K562 (cell line): ENCODE measurements around the gene HLA-B. TPM values are rescaled to one million over a fixed set of nuclear protein-coding genes. Genes with fewer than 3 reads are reported as not detected.
A peak's percentile ranks its signal among the peaks of the same experiment; 100 is the strongest.

ENCODE experiments used
- ESRRB ChIP-seq: fragments of 250-450 bp; sonication (Bioruptor Pico); IDR thresholded peaks from 2 replicates; pipeline ENCODE4 v1.5.0; 2020; ENCODE audit warnings: mild to moderate bottlenecking, moderate library complexity, borderline replicate concordance
- HNRNPUL1 ChIP-seq: fragments of 200-400 bp; formaldehyde crosslinking; IDR thresholded peaks from 2 replicates; pipeline ENCODE4 v1.6.1; 2017; ENCODE audit warnings: low read length
- JUND ChIP-seq, 2 experiments: IDR thresholded peaks; 2 replicates in 1 of 2; 3 replicates in 1 of 2; pipeline ENCODE4 v1.6.1; 2011; ENCODE audit warnings: borderline replicate concordance in 2 of 2, low read depth in 2 of 2, low read length in 2 of 2, improper control_type of control experiment in 1 of 2, missing biosample characterization in 1 of 2, missing genetic modification characterization in 1 of 2, missing genetic modification reagents in 1 of 2
- SLC30A9 ChIP-seq: fragments of 250-450 bp; sonication (Bioruptor Pico); IDR thresholded peaks from 2 replicates; pipeline ENCODE4 v1.8.0; 2022; ENCODE audit warnings: mild to moderate bottlenecking, moderate library complexity
- THRAP3 ChIP-seq: fragments of 450-650 bp; IDR thresholded peaks from 2 replicates; pipeline ENCODE4 v1.6.1; 2016; ENCODE audit warnings: mild to moderate bottlenecking, inconsistent platforms, borderline replicate concordance
- U2AF2 ChIP-seq: fragments of 200-400 bp; formaldehyde crosslinking; optimal IDR thresholded peaks from 2 replicates; pipeline ENCODE3; 2017; ENCODE audit warnings: low read depth, mild to moderate bottlenecking, low read length
- ZNF785 ChIP-seq: fragments of 250-450 bp; sonication (Bioruptor Pico); IDR thresholded peaks from 2 replicates; pipeline ENCODE4 v1.4.0; 2020; ENCODE audit warnings: mild to moderate bottlenecking
- ZSCAN32 ChIP-seq: fragments of 450-650 bp; formaldehyde crosslinking; IDR thresholded peaks from 2 replicates; pipeline ENCODE4 v1.4.0; 2020; ENCODE audit warnings: mild to moderate bottlenecking, moderate library complexity
- polyA plus RNA-seq, 8 experiments: library from polyadenylated mRNA; depleted of rRNA in 4 of 8; stranded (reverse) in 5 of 8; unstranded in 3 of 8; fragments of >200 nt; fragmentation: Nextera tagmentation in 2 of 8; fragmentation: Illumina TruSeq in 1 of 8; extraction: Ambion mirVana in 2 of 8; extraction: Trizol in 1 of 8; gene quantifications; 2 replicates each; pipeline versions ENCODE4 v1.2.1 to v1.2.3, GENCODE V29; 2011 to 2014; ENCODE audit warnings: inconsistent platforms in 1 of 8, missing spikeins in 1 of 8
- total RNA-seq, 7 experiments: library from RNA; depleted of rRNA in 6 of 7; stranded (reverse); fragments of >200 nt in 6 of 7; fragmentation: Illumina TruSeq in 2 of 7; extraction: Trizol in 2 of 7; gene quantifications; 2 replicates each; pipeline versions ENCODE4 v1.2.1 to v1.2.3, GENCODE V29; 2011 to 2021; ENCODE audit warnings: low replicate concordance in 1 of 7
- TF ChIP-seq, protein P1 (sequence below): sonication (generic); formaldehyde crosslinking; IDR thresholded peaks from 2 replicates; pipeline ENCODE4 v1.4.0; 2020; ENCODE audit warnings: mild to moderate bottlenecking, missing genetic modification reagents
- TF ChIP-seq, protein P2 (sequence below): sonication (generic); formaldehyde crosslinking; IDR thresholded peaks from 2 replicates; pipeline ENCODE4 v1.9.0; 2022; ENCODE audit warnings: mild to moderate bottlenecking, missing genetic modification reagents
- TF ChIP-seq, protein P3 (sequence below): fragments of 450-650 bp; IDR thresholded peaks from 2 replicates; pipeline ENCODE4 v1.6.1; 2016; ENCODE audit warnings: mild to moderate bottlenecking, moderate library complexity

Gene HLA-B
- total and polyA plus RNA-seq, 9 of the 15 experiments (the other 6 are each of a cell fraction or from before 2014, with no cell fraction given): 0.07 to 9.7 (median 0.65) TPM; not detected in 2

DNA sequence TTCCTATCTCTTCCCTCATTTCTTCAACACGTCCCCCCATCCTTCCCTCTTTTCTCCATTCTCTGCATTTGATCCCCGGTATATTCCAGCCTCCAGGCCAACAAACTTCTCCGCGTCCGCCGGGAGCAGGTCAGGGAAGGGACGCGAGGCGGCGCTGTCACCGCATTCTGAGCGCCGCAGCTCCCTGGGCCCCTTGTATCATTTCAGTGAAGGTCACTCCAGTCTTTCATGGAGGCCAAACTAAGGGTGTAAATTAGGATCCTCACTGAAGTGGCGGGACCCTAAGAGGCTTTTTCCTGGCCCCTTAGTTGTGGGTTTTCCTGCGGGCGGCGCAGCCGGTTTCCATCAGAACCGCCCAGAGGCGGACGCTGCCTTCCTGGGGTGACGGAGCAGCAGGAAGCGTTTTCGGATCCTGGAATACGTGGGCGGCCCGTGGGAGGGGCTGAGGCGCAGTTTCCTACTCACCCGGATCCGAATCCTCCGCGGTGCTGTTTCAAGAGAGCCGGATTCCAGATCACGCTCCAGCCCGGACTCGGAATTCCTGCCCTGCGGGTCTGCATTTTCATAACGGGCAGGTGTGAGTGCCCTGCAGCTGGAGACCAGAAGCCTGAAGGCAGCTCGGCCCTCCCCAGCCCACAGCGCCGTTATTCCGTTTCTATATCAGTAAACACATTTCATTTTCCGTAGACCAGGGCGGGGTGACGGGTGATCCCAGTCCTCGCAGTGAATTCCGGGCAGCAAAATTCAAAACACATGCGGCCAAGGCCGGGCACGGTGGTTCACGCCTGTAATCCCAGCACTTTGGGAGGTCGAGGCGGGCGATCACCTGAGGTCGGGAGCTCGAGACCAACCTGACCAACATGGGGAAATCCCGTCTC, 42.8 kb upstream of the HLA-B start (continued):
- TF ChIP-seq, protein P1, sequence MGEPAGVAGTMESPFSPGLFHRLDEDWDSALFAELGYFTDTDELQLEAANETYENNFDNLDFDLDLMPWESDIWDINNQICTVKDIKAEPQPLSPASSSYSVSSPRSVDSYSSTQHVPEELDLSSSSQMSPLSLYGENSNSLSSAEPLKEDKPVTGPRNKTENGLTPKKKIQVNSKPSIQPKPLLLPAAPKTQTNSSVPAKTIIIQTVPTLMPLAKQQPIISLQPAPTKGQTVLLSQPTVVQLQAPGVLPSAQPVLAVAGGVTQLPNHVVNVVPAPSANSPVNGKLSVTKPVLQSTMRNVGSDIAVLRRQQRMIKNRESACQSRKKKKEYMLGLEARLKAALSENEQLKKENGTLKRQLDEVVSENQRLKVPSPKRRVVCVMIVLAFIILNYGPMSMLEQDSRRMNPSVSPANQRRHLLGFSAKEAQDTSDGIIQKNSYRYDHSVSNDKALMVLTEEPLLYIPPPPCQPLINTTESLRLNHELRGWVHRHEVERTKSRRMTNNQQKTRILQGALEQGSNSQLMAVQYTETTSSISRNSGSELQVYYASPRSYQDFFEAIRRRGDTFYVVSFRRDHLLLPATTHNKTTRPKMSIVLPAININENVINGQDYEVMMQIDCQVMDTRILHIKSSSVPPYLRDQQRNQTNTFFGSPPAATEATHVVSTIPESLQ: no peak; the same call in 1 of the 2 replicates
- TF ChIP-seq ZSCAN32: no peak
- peak; percentile 88; the same call in 1 of the 2 replicates for TF ChIP-seq THRAP3
- no peak for TF ChIP-seq ESRRB
- peak; percentile 27; the same call in 1 of the 2 replicates for TF ChIP-seq JUND (IDR thresholded peaks at IDR 0.05; ENCODE audit: borderline replicate concordance, low read depth, low read length)
- no peak; the same call in 2 of the 3 replicates for TF ChIP-seq JUND (tag; IDR thresholded peaks at IDR 0.05; ENCODE audit: borderline replicate concordance, low read depth, low read length)
- TF ChIP-seq, protein P2, sequence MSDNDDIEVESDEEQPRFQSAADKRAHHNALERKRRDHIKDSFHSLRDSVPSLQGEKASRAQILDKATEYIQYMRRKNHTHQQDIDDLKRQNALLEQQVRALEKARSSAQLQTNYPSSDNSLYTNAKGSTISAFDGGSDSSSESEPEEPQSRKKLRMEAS (CRISPR knock-in tag): no peak; the same call in 1 of the 2 replicates
- TF ChIP-seq SLC30A9: no peak
- no peak for TF ChIP-seq HNRNPUL1
- TF ChIP-seq ZNF785: no peak
- TF ChIP-seq, protein P3, sequence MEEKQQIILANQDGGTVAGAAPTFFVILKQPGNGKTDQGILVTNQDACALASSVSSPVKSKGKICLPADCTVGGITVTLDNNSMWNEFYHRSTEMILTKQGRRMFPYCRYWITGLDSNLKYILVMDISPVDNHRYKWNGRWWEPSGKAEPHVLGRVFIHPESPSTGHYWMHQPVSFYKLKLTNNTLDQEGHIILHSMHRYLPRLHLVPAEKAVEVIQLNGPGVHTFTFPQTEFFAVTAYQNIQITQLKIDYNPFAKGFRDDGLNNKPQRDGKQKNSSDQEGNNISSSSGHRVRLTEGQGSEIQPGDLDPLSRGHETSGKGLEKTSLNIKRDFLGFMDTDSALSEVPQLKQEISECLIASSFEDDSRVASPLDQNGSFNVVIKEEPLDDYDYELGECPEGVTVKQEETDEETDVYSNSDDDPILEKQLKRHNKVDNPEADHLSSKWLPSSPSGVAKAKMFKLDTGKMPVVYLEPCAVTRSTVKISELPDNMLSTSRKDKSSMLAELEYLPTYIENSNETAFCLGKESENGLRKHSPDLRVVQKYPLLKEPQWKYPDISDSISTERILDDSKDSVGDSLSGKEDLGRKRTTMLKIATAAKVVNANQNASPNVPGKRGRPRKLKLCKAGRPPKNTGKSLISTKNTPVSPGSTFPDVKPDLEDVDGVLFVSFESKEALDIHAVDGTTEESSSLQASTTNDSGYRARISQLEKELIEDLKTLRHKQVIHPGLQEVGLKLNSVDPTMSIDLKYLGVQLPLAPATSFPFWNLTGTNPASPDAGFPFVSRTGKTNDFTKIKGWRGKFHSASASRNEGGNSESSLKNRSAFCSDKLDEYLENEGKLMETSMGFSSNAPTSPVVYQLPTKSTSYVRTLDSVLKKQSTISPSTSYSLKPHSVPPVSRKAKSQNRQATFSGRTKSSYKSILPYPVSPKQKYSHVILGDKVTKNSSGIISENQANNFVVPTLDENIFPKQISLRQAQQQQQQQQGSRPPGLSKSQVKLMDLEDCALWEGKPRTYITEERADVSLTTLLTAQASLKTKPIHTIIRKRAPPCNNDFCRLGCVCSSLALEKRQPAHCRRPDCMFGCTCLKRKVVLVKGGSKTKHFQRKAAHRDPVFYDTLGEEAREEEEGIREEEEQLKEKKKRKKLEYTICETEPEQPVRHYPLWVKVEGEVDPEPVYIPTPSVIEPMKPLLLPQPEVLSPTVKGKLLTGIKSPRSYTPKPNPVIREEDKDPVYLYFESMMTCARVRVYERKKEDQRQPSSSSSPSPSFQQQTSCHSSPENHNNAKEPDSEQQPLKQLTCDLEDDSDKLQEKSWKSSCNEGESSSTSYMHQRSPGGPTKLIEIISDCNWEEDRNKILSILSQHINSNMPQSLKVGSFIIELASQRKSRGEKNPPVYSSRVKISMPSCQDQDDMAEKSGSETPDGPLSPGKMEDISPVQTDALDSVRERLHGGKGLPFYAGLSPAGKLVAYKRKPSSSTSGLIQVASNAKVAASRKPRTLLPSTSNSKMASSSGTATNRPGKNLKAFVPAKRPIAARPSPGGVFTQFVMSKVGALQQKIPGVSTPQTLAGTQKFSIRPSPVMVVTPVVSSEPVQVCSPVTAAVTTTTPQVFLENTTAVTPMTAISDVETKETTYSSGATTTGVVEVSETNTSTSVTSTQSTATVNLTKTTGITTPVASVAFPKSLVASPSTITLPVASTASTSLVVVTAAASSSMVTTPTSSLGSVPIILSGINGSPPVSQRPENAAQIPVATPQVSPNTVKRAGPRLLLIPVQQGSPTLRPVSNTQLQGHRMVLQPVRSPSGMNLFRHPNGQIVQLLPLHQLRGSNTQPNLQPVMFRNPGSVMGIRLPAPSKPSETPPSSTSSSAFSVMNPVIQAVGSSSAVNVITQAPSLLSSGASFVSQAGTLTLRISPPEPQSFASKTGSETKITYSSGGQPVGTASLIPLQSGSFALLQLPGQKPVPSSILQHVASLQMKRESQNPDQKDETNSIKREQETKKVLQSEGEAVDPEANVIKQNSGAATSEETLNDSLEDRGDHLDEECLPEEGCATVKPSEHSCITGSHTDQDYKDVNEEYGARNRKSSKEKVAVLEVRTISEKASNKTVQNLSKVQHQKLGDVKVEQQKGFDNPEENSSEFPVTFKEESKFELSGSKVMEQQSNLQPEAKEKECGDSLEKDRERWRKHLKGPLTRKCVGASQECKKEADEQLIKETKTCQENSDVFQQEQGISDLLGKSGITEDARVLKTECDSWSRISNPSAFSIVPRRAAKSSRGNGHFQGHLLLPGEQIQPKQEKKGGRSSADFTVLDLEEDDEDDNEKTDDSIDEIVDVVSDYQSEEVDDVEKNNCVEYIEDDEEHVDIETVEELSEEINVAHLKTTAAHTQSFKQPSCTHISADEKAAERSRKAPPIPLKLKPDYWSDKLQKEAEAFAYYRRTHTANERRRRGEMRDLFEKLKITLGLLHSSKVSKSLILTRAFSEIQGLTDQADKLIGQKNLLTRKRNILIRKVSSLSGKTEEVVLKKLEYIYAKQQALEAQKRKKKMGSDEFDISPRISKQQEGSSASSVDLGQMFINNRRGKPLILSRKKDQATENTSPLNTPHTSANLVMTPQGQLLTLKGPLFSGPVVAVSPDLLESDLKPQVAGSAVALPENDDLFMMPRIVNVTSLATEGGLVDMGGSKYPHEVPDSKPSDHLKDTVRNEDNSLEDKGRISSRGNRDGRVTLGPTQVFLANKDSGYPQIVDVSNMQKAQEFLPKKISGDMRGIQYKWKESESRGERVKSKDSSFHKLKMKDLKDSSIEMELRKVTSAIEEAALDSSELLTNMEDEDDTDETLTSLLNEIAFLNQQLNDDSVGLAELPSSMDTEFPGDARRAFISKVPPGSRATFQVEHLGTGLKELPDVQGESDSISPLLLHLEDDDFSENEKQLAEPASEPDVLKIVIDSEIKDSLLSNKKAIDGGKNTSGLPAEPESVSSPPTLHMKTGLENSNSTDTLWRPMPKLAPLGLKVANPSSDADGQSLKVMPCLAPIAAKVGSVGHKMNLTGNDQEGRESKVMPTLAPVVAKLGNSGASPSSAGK: peak; percentile 49
- no peak for TF ChIP-seq U2AF2
